HG03135 (cell line): ENCODE measurements around the gene PRDM15.

Experiments used
- ATAC-seq: cut with Tn5 transposase; IDR thresholded peaks from one replicate; pipeline ENCODE4 v1.9.1; 2021; ENCODE audit warnings: mild to moderate bottlenecking, moderate library complexity; ENCODE audit not compliant: unreplicated experiment

Gene PRDM15

GRCh38 chr21:41888749-41889376 is 9.7 kb upstream of the PRDM15 start:
- no peak for ATAC-seq

- no peak for ATAC-seq
Measured at GRCh38 chr21:41887667-41888066, 8.5 kb upstream of the PRDM15 start.

GRCh38 chr21:41886328-41886727 is 7.2 kb upstream of the PRDM15 start:
- no peak for ATAC-seq

GRCh38 chr21:41885341-41886024 is 6.3 kb upstream of the PRDM15 start:
- no peak for ATAC-seq

GRCh38 chr21:41884501-41885030 is 5.4 kb upstream of the PRDM15 start:
- no peak for ATAC-seq

DNA sequence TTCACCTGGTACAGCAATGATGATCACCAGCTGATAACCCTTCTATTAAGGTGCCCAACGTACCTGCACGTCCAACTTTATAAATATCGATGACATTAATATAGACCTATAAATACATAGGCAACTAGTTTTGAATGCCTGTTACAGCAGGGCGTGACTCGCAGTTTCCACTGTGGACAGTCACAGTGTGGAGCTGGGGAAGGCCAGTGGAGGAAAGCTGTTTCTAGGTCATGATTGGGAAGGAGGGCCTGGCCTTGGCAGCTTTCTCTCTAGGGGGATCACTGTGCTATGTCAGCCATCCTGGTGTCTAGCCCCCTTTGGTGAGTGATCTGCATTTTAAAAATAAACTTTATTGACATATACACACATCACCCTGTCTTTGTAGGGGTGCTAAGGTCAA is 4.4 kb upstream of the PRDM15 start:
- no peak for ATAC-seq

- no peak for ATAC-seq
Measured at GRCh38 chr21:41881051-41881450, 1.9 kb upstream of the PRDM15 start.

GRCh38 chr21:41880153-41880552 is 1.0 kb upstream of the PRDM15 start:
- no peak for ATAC-seq

GRCh38 chr21:41878831-41879189 is 334 bp downstream of the PRDM15 start:
- peak; percentile 57 for ATAC-seq

DNA sequence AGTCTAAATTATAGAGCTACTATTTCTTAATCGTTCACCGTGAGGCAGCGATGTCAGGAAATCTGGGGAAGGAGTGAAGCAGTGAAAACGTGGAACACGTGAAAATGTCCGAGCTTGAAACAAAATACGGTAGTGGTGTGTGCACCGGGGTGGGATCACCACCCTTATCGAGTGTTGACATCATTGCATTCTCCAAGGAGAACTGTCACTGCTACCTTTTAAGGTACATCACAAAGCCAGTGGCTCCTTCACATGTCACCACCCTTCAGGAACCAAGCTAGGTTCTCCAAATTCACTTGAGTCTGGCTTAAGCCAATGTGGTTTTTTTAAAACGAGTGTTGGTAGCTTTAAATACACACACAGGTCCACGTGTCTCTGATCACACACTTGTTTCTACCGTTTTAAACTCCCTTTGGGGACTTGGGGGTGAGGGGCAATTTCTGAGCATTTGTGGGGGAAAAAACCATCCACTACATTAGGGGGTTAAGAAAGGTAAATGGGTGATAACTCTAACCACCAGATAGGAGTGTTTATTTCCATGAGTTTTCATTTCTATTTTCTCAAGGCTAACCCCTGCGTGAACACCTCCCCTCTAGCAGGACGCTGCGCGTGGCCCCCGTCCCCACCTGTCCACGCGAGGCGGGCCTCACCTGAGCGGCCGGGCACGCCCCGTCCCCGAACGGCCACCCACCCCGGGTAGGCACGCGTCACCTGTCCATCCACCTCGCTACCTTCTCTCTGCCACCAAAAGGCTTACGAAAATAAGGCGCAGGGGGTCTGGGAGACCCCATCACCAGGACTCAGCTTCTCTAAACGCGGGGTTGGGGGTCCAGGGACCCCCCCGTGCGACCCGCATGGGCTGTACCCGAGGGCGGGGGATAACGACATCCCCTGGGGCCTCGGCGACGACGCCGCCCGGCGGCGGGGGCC is 978 bp downstream of the PRDM15 start:
- ATAC-seq = peak; percentile 21

- ATAC-seq = no peak
Measured at GRCh38 chr21:41876928-41877652, 2.1 kb downstream of the PRDM15 start.

DNA sequence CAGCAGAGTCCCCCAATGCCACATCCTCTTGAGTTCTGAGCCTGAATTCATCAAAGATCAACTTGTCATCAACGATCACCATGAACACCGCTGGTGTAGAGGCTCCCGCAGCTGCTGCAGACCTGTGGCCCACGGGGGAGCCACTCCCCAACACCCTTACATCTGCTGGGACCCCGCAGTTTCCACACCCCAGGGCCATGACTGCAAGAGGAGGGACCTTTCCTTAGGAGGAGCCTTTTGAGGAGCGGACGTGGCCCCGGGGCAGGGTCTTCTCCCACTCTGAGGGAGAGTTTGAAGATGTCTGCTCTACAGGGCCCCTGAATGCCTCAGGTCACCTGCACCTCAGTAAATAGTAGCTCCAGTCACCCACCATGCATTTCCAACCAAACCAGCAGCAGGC is 2.7 kb downstream of the PRDM15 start:
- no peak for ATAC-seq

- no peak for ATAC-seq
Measured at GRCh38 chr21:41875086-41875485, 4.1 kb downstream of the PRDM15 start.

- ATAC-seq = no peak
Measured at GRCh38 chr21:41874611-41875010, 4.5 kb downstream of the PRDM15 start.

- no peak for ATAC-seq
Measured at GRCh38 chr21:41873426-41873825, 5.7 kb downstream of the PRDM15 start.

DNA sequence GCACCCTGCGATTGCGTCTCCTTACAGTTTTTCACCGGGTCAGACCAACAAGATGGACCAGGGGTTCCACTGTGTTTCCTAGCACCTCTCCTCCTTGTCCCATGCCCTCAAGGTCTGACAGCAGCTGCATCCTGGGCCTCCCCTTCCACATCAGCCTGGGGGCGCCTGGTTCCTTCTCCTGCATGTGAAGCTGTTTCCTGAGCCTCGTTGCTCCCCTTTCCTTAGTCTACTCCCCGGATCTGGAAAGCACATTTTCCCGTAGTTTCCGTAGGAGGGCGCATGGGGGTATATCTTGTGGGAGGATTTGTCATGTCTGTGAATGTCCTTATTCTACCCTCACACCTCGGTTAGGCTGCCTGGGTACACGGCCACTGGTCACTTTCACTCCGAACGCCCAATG is 6.1 kb downstream of the PRDM15 start:
- no peak for ATAC-seq

DNA sequence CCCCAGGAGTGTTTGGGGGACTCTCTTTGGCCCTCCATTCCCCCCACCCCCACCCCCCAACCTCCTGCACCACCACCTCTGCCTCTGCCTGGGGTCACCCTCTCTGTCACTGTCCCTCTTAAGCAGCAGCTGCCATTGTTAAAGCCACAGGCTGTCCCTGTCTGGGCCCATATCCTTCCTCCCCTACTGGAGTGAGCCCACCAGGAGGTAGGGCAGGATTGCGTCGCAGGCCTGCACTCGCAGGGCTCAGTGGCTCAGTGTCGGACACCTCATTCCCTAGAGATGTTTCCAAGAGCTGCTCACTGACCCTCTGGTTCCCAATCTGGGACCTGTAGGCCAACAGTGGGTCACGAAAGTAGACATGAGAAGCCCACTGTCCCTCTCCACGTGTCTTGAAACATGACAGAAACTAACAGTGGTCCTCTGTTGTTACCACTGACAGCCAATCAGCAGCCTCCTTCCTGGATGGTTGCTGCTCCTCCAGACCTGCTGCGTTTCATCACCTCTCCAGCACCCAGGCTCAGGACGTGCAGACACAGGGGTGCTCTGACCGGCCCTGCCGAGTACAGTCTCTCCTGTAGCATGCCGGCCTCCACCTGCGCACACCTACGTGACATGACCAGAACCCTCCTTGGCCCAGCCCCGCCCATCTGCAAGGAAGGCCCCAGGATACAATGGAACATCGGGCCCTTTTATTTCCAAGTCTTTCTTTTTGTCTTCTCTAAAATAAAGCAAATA is 7.7 kb downstream of the PRDM15 start:
- no peak for ATAC-seq

- no peak for ATAC-seq
Measured at GRCh38 chr21:41869771-41870170, 9.4 kb downstream of the PRDM15 start.

DNA sequence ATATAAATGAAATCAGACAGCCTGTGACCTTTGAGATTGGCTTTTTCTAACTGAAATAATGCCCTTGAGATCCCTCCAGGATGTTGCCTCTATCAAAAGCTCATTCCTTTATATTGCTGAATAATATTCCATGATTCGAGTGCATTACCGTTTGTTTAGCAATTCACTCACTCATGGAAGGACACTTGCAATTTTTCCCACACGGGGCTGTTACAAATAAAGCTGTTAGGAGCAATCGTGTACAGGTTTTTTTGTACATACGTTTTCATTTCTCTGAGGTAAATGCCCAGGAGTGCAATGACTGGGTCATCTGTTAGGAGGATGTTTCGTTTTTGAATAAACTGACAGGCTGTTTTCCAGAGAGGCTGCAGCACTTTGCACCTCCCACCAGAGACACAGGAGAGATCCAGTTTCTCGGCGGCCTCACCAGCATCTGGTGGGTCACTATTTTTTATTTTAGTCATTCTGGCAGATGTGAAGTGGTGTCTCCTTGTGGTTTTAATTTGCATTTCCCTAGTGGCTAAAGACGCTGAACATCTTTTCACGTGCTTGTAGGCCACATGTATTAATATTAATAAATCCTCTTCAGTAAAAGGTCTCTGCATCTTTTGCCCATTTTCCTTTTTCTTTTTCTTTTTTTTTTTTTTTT is 11.0 kb downstream of the PRDM15 start:
- ATAC-seq = peak; percentile 58

DNA sequence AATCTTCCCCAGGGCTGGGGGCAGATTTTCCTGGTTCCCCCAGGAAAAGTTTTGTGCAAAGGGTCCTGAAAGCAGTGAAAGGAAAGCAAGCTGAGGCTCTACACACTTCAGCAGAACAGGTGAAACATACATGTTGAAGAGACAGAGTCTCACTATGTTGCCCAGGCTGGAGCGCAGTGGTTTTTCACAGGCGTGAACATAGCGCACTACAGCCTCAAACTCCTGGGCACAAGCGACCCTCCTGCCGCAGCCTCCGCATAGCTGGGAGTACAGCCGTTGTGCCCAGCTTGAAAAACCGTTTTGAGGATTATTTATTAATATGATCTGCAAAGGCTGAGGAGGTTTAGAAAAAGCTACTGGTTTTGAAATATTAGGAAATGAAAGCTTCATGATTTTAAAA is 11.8 kb downstream of the PRDM15 start:
- no peak for ATAC-seq
